DOHH2 (cell line): ENCODE measurements around the gene RPH3AL.

Source experiments
- H3F3A ChIP-seq: fragments of 200-600 bp; sonication (generic), shearing (Covaris generic); 2 replicates; pipeline ENCODE4 v1.6.0; 2016; ENCODE audit warnings: antibody characterized with exemption, mild to moderate bottlenecking; ENCODE audit not compliant: control insufficient read depth, insufficient read depth
- H3K27ac ChIP-seq: fragments of 200-600 bp; sonication (generic); 2 replicates; pipeline ENCODE4 v1.5.1; 2014; ENCODE audit warnings: low read depth, mild to moderate bottlenecking, low read length, moderate library complexity
- H3K27me3 ChIP-seq: fragments of 200-600 bp; sonication (generic); 2 replicates; pipeline ENCODE4 v1.6.1; 2014; ENCODE audit warnings: mild to moderate bottlenecking, low read length, mixed read lengths; ENCODE audit not compliant: control insufficient read depth
- H3K36me3 ChIP-seq: fragments of 200-600 bp; sonication (generic); 2 replicates; pipeline ENCODE4 v1.6.1; 2014; ENCODE audit warnings: mild to moderate bottlenecking, low read length, moderate library complexity, mixed read lengths; ENCODE audit not compliant: control insufficient read depth
- H3K4me1 ChIP-seq: fragments of 200-600 bp; sonication (generic); 2 replicates; pipeline ENCODE4 v1.6.1; 2014; ENCODE audit warnings: mild to moderate bottlenecking, low read length, mixed read lengths; ENCODE audit not compliant: control insufficient read depth
- H3K4me2 ChIP-seq: fragments of 200-600 bp; sonication (generic); 2 replicates; pipeline ENCODE4 v1.6.0; 2014; ENCODE audit warnings: mild to moderate bottlenecking, low read length, moderate library complexity
- H3K4me3 ChIP-seq: fragments of 200-600 bp; sonication (generic); 2 replicates; pipeline ENCODE4 v1.5.1; 2014; ENCODE audit warnings: mild to moderate bottlenecking, low read length, mixed read lengths
- H3K79me2 ChIP-seq: fragments of 200-600 bp; sonication (generic); 2 replicates; pipeline ENCODE4 v1.6.1; 2014; ENCODE audit warnings: mild to moderate bottlenecking, low read length, mixed read lengths; ENCODE audit not compliant: control insufficient read depth
- H3K9me2 ChIP-seq: fragments of 200-600 bp; sonication (generic); replicated peaks from 2 replicates; pipeline ENCODE4 v1.6.1; 2014; ENCODE audit warnings: mild to moderate bottlenecking, low read length, mixed read lengths; ENCODE audit not compliant: control insufficient read depth
- H3K9me3 ChIP-seq: fragments of 200-600 bp; sonication (generic); 2 replicates; pipeline ENCODE4 v1.6.1; 2014; ENCODE audit warnings: antibody characterized with exemption, low read length, mixed read lengths; ENCODE audit not compliant: control insufficient read depth, insufficient read depth
- H4K20me1 ChIP-seq: fragments of 200-600 bp; sonication (generic); 2 replicates; pipeline ENCODE4 v1.6.0; 2014; ENCODE audit warnings: low read depth, mild to moderate bottlenecking, antibody characterized with exemption, low read length, moderate library complexity; ENCODE audit not compliant: control insufficient read depth, insufficient read depth
- CTCF ChIP-seq: fragments of 200-600 bp; sonication (generic); IDR thresholded peaks from one replicate; pipeline ENCODE4 v1.5.1; 2014; ENCODE audit warnings: antibody characterized with exemption, mild to moderate bottlenecking, low read depth, low read length; ENCODE audit not compliant: poor library complexity, severe bottlenecking
- EZH2phosphoT487 ChIP-seq: fragments of 200-600 bp; sonication (generic); IDR thresholded peaks from 2 replicates; pipeline ENCODE4 v1.6.1; 2017; ENCODE audit warnings: borderline replicate concordance, mild to moderate bottlenecking, antibody characterized with exemption, low read length, moderate library complexity, mixed read lengths

RPH3AL gene

GRCh38 chr17:179066-179432 lies 173.6 kb downstream of the RPH3AL start:
- H3K27ac ChIP-seq, result no peak overlapping the region
- no peaks in the 10 kb centered on the region for H3K9me2 ChIP-seq
- H3K4me2 ChIP-seq, result no peak overlapping the region
- no peaks in the 10 kb centered on the region for H4K20me1 ChIP-seq
- H3K4me1 ChIP-seq, result no peaks in the 10 kb centered on the region
- no peaks in the 10 kb centered on the region for H3F3A ChIP-seq
- no peaks in the 10 kb centered on the region for H3K79me2 ChIP-seq
- no peak overlapping the region for H3K4me3 ChIP-seq
- no peaks in the 10 kb centered on the region for H3K27me3 ChIP-seq
- TF ChIP-seq EZH2phosphoT487 (no peak), CTCF (no peak)
- H3K9me3 ChIP-seq, result no peaks in the 10 kb centered on the region
- H3K36me3 ChIP-seq, result no peaks in the 10 kb centered on the region

- no peak overlapping the region for H3K4me2 ChIP-seq
- no peak overlapping the region for H3K27ac ChIP-seq
- no peaks in the 10 kb centered on the region for H3K36me3 ChIP-seq
- H3K9me2 ChIP-seq, result no peaks in the 10 kb centered on the region
- H3K79me2 ChIP-seq, result no peaks in the 10 kb centered on the region
- no peaks in the 10 kb centered on the region for H3K27me3 ChIP-seq
- no peaks in the 10 kb centered on the region for H3K4me1 ChIP-seq
- H3F3A ChIP-seq, result no peaks in the 10 kb centered on the region
- H3K4me3 ChIP-seq, result no peak overlapping the region
- H3K9me3 ChIP-seq, result no peaks in the 10 kb centered on the region
- no peak for TF ChIP-seq CTCF
- TF ChIP-seq EZH2phosphoT487, result no peak
- H4K20me1 ChIP-seq, result no peaks in the 10 kb centered on the region
These were observed 174.1 kb downstream of the RPH3AL start for GRCh38 chr17:178292-179065.

- Histone ChIP-seq H3K4me3 (no peak overlapping the region), H3K4me2 (no peak overlapping the region), H3F3A (no peaks in the 10 kb centered on the region), H3K4me1 (no peaks in the 10 kb centered on the region), H3K79me2 (no peaks in the 10 kb centered on the region), H3K9me3 (no peaks in the 10 kb centered on the region), H4K20me1 (no peaks in the 10 kb centered on the region), H3K27me3 (no peaks in the 10 kb centered on the region), H3K9me2 (no peaks in the 10 kb centered on the region), H3K27ac (no peak overlapping the region), H3K36me3 (no peaks in the 10 kb centered on the region)
- no peak for TF ChIP-seq CTCF
- TF ChIP-seq EZH2phosphoT487, result no peak
These were observed 174.8 kb downstream of the RPH3AL start for GRCh38 chr17:177762-178161.
